Immature natural killer cell (primary cell): ENCODE measurements around the gene GABRB3. TPM values are rescaled to one million over a fixed set of nuclear protein-coding genes. Genes with fewer than 3 reads are reported as not detected.

Experiments used
- DNase-seq, 3 donors: peaks; one replicate each; pipeline ENCODE4 v3.0.0; 2022; ENCODE audit warnings: mixed read lengths in 1 of 3
- H3K27ac Mint-ChIP-seq, 6 donors: one replicate each; pipeline ENCODE4 v1.8.0; 2020; ENCODE audit warnings: mixed read lengths in 6 of 6, mild to moderate bottlenecking in 5 of 6, inconsistent platforms in 4 of 6, moderate library complexity in 3 of 6
- H3K27me3 Mint-ChIP-seq, 3 donors: one replicate each; pipeline ENCODE4 v1.8.0; 2020 to 2021; ENCODE audit warnings: low read depth in 3 of 3, mild to moderate bottlenecking in 3 of 3, mixed read lengths in 3 of 3, moderate library complexity in 3 of 3, inconsistent platforms in 1 of 3
- H3K36me3 Mint-ChIP-seq, 3 donors: one replicate each; pipeline ENCODE4 v1.8.0; 2020; ENCODE audit warnings: mixed read lengths in 3 of 3, inconsistent platforms in 2 of 3, mild to moderate bottlenecking in 2 of 3
- H3K4me1 Mint-ChIP-seq, 2 donors: one replicate each; pipeline ENCODE4 v1.8.0; 2020; ENCODE audit warnings: inconsistent platforms in 2 of 2, mild to moderate bottlenecking in 2 of 2, mixed read lengths in 2 of 2, moderate library complexity in 1 of 2
- H3K4me3 Mint-ChIP-seq, 5 donors: one replicate each; pipeline ENCODE4 v1.8.0; 2020; ENCODE audit warnings: mild to moderate bottlenecking in 5 of 5, mixed read lengths in 5 of 5, inconsistent platforms in 3 of 5, moderate library complexity in 3 of 5
- H3K9me3 Mint-ChIP-seq, 6 donors: one replicate each; pipeline ENCODE4 v1.8.0; 2020; ENCODE audit warnings: mild to moderate bottlenecking in 6 of 6, mixed read lengths in 6 of 6, inconsistent platforms in 4 of 6, moderate library complexity in 3 of 6
- polyA plus RNA-seq, 3 donors: library from polyadenylated mRNA; unstranded; fragments of 300-500 nt; fragmentation: Illumina TruSeq; gene quantifications; one replicate each; pipeline ENCODE4 v1.2.3, GENCODE V29; 2021

The GABRB3 gene
- polyA plus RNA-seq, 3 donors from 2014 or later, result not detected

DNA sequence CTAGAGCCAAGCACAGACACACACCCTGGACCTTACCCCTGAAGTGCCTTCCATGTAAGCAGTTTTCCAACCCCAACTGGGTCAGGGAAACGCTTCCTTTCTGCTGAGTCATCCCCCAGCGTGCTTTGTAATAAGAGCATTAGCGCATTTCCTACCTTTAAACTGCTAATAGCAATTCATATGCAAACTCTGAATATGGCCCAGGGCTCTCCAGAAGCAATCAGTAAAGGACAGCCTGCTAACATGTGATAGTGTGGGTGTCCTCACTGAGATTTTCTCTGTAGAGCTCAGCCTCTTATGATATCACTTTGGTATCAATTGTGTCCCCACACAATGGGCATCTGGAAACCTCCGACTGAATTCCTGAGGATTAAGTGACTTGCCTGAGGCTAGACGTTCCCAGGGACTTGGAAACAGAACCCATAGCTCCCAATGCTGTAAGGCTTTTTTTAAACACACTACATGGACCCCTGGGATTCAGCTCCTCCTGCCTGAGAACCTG lies 5.6 kb downstream of the GABRB3 start:
- no peaks in the 10 kb centered on the region for H3K36me3 Mint-ChIP-seq
- no peak overlapping the region for H3K4me3 Mint-ChIP-seq
- no peak for DNase-seq
- H3K4me1 Mint-ChIP-seq, result no peaks in the 10 kb centered on the region
- peaks cover 0 to 15% (median 4%) of the 10 kb centered on the region in 3 donors for H3K27me3 Mint-ChIP-seq
- peaks cover 6 to 29% (median 9%) of the 10 kb centered on the region in 6 donors for H3K9me3 Mint-ChIP-seq
- no peak overlapping the region for H3K27ac Mint-ChIP-seq

DNA sequence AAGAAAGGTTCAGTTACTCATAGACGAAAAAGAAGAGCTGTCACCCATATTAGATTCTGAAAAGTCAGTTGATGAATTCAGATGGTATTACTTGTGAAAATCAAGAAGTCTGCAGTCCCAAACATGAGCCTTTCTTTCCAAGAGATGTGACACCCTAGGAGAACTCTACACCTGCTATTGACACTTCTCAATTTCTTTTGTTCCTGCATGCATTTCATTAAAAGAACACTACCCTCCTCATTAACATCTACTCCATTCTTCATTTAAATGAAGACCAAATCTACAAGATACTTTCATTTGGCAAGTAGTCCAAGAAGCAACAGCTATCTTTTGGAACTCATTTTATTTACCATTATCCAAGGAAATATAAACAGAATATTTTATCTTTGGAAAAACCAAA lies 6.6 kb downstream of the GABRB3 start:
- no peaks in the 10 kb centered on the region for H3K4me1 Mint-ChIP-seq
- H3K36me3 Mint-ChIP-seq, result no peaks in the 10 kb centered on the region
- DNase-seq, result no peak
- H3K27ac Mint-ChIP-seq, result no peak overlapping the region
- peaks cover 4 to 29% (median 8%) of the 10 kb centered on the region in 6 donors for H3K9me3 Mint-ChIP-seq
- no peak overlapping the region for H3K4me3 Mint-ChIP-seq
- H3K27me3 Mint-ChIP-seq, result peaks cover 0 to 13% (median under 1%) of the 10 kb centered on the region in 3 donors

DNA sequence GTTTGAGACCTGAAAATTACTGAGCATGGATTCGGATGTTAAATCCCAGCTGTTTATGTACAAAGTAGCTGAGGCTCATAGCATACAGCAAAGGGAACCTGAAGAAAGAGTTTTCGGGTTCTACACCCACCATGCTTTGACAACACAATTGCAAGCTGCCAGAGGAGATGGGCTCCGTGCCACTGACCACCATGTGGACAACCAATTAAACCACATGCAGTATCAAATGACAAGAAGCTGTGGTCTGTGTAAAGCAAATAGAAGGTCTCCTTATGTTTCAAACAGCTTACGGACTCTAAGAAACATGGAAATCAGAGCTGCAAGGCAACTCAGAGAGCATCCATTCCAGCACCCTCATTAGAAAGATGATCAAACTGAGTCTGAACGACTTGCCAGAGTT lies 12.9 kb downstream of the GABRB3 start:
- Mint-ChIP-seq H3K4me3 (no peak overlapping the region), H3K27ac (no peak overlapping the region), H3K36me3 (no peaks in the 10 kb centered on the region), H3K4me1 (no peaks in the 10 kb centered on the region), H3K9me3 (peaks cover 7 to 28% (median 14%) of the 10 kb centered on the region in 6 donors), H3K27me3 (peaks cover 0 to 7% (median 2%) of the 10 kb centered on the region in 3 donors)
- no peak for DNase-seq

GRCh38 chr15:26758079-26758478 lies 14.8 kb downstream of the GABRB3 start:
- no peaks in the 10 kb centered on the region for H3K36me3 Mint-ChIP-seq
- peaks cover 7 to 43% (median 12%) of the 10 kb centered on the region in 6 donors for H3K9me3 Mint-ChIP-seq
- no peaks in the 10 kb centered on the region for H3K4me1 Mint-ChIP-seq
- DNase-seq, result no peak
- no peak overlapping the region for H3K27ac Mint-ChIP-seq
- H3K4me3 Mint-ChIP-seq, result no peak overlapping the region
- H3K27me3 Mint-ChIP-seq, result peaks cover 0 to 5% (median 2%) of the 10 kb centered on the region in 3 donors

DNA sequence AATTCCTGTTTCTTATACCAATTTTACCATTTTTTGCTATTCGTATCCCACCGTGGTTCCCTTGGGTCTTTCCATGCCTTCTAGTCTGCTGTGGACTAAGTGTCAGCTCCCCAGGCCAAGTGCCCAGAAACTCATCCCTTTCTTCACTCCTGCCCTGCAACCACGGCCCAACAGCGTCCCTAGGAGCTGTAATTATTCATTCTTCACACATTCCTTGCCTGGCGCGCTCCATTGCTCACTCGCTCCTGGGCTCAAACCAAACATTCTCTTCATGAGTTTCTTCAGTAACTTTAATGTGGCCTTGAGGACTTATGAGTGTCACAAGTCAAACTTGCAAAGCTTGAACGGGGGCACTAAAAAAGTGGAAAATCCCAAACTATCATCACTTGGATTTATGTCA lies 15.7 kb downstream of the GABRB3 start:
- Mint-ChIP-seq H3K27ac (no peak overlapping the region), H3K9me3 (peaks cover 2 to 43% (median 10%) of the 10 kb centered on the region in 6 donors), H3K36me3 (no peaks in the 10 kb centered on the region), H3K4me1 (no peaks in the 10 kb centered on the region), H3K4me3 (no peak overlapping the region), H3K27me3 (peaks cover 0 to 6% (median 4%) of the 10 kb centered on the region in 3 donors)
- DNase-seq, result no peak

DNA sequence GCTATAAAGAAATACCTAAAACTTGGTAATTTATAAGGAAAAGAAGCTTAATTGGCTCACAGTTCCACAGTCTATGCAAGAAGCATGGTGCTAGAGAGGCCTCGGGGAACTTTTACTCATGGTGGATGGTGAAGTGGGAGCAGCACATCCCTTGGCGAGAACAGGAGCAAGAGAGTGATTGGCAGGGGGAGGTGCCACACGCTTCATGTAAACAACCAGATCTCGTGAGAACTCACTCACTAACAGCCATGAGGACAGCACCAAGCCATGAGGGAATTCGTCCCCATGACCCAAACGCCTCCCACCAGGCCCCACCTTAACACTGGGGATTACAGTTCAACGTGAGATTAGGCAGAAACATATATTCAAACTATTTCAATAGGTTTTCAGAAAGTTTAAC lies 28.0 kb downstream of the GABRB3 start:
- Mint-ChIP-seq H3K9me3 (peaks cover 2 to 38% (median 11%) of the 10 kb centered on the region in 6 donors), H3K27me3 (peaks cover 0 to 6% (median 2%) of the 10 kb centered on the region in 3 donors), H3K36me3 (no peaks in the 10 kb centered on the region), H3K4me1 (no peaks in the 10 kb centered on the region), H3K4me3 (no peak overlapping the region), H3K27ac (no peak overlapping the region)
- no peak for DNase-seq

DNA sequence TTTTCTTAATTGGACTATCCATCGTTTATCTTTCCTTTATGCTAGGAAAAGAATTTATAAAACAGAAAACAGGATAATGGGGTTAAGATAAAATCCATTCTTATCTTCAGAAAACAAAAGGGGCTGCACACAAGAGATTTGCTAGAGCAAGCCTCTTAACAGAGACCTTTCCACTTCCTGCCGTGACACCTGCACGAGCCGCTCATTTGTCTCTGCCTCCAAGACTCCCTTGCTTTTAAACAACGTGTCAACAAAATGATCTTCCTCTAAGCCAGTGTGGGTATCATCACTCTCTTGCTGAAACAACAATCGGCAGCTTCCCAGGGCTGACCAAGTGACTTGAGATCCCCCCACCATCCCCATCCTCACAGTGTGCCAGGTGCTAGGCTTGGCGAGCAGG lies 33.1 kb downstream of the GABRB3 start:
- Mint-ChIP-seq H3K27me3 (peaks cover 0 to 2% (median 2%) of the 10 kb centered on the region in 3 donors), H3K4me3 (no peak overlapping the region), H3K36me3 (no peaks in the 10 kb centered on the region), H3K4me1 (no peaks in the 10 kb centered on the region), H3K9me3 (peaks cover 3 to 28% (median 11%) of the 10 kb centered on the region in 6 donors), H3K27ac (no peak overlapping the region)
- DNase-seq, result no peak

GRCh38 chr15:26738996-26739395 lies 33.9 kb downstream of the GABRB3 start:
- Mint-ChIP-seq H3K4me3 (no peak overlapping the region), H3K9me3 (peaks cover 3 to 27% (median 11%) of the 10 kb centered on the region in 6 donors), H3K27ac (no peak overlapping the region), H3K36me3 (no peaks in the 10 kb centered on the region), H3K4me1 (no peaks in the 10 kb centered on the region), H3K27me3 (peaks cover 0 to 2% (median 2%) of the 10 kb centered on the region in 3 donors)
- no peak for DNase-seq

DNA sequence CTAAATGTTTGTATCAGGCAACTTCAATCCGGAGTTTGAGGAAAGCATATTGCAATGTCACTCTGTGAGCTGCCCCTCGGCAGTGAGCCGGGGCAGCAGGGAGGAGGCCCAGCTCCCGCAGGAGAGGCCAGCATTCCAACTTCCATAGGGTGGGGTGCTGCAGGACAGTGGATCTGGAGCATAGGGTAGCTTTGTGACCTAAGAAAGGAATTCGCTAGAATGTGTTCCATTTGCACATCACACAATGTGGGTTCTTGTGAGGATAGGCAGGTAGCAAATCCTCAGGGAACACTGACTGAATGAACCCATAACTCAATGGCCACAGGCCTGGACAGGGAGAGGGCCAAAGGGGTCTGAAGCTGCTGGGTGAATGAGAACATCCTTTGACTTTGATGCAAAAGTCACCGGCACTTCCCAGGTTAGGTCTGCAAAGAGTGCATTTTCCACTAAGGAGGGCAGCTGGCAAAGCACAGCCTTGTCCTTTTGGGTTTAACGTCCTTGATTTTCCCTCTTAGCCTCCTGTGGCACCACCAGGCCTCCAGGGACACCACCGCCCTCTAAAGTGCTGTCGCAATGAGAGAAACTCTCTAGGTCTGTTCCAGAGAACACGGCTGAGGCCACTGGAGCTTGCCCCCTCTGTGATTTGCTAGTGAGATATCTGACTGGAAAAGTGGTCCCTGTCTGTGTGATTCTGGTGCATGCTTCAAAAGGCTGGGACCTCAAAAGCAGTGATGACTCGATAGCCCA lies 36.2 kb downstream of the GABRB3 start:
- H3K36me3 Mint-ChIP-seq, result peaks cover 0 to 8% (median 5%) of the 10 kb centered on the region in 3 donors
- H3K27me3 Mint-ChIP-seq, result peaks cover 0 to 2% (median 2%) of the 10 kb centered on the region in 3 donors
- peaks cover 10 to 31% (median 17%) of the 10 kb centered on the region in 6 donors for H3K9me3 Mint-ChIP-seq

DNA sequence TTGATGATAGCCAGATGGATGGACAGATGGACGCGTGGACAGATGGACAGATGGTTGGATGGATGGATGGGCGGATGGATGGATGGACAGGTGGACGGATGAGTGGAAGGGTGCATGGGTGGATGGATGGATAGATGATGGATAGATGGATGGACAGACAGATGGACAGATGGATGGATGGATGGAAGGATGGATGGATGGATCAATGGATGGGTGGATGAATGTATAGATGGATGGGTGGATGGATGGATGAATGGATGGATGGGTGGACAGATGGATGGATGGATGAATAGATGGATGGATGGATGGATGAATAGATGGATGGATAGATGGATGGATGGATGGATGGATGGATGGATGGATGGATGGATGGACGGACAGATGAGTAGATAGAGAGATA lies 40.9 kb downstream of the GABRB3 start:
- DNase-seq, result no peak
- Mint-ChIP-seq H3K9me3 (peaks cover 13 to 51% (median 24%) of the 10 kb centered on the region in 6 donors), H3K36me3 (peaks cover 0 to 8% (median 5%) of the 10 kb centered on the region in 3 donors), H3K4me1 (no peaks in the 10 kb centered on the region), H3K27ac (no peak overlapping the region), H3K27me3 (peaks cover 0 to 2% (median 0%) of the 10 kb centered on the region in 3 donors), H3K4me3 (no peak overlapping the region)

More for the DNA sequence above, 36.2 kb downstream of the GABRB3 start:
- DNase-seq, result no peak
- Mint-ChIP-seq H3K4me3 (no peak overlapping the region), H3K27ac (no peak overlapping the region), H3K4me1 (no peaks in the 10 kb centered on the region)

DNA sequence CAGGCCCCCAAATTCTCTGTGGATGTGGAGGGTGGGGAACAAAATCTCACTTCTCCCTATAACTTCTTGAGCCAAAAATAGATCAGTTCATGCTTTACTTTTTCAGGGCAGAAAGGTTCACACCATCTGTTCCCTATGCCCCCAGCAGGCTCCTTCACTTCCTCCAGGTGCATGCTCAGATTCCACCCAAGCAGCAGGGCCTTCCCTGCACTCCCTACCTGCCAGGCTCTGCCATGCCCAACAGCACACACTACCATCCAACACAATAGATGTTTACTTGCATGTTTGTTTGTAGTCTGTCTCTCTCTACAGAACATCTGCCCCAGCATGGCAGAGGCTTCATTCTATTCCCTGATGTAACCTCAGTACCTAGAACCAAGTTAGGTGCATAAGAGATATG lies 43.3 kb downstream of the GABRB3 start:
- no peaks in the 10 kb centered on the region for H3K4me1 Mint-ChIP-seq
- no peak overlapping the region for H3K4me3 Mint-ChIP-seq
- peaks cover 0 to 8% (median 5%) of the 10 kb centered on the region in 3 donors for H3K36me3 Mint-ChIP-seq
- peaks cover 0 to 2% (median 0%) of the 10 kb centered on the region in 3 donors for H3K27me3 Mint-ChIP-seq
- no peak overlapping the region for H3K27ac Mint-ChIP-seq
- peaks cover 16 to 60% (median 27%) of the 10 kb centered on the region in 6 donors for H3K9me3 Mint-ChIP-seq
- DNase-seq, result no peak

- Mint-ChIP-seq H3K36me3 (peaks cover 0 to 8% (median 5%) of the 10 kb centered on the region in 3 donors), H3K9me3 (peaks cover 16 to 64% (median 29%) of the 10 kb centered on the region in 6 donors), H3K4me1 (no peaks in the 10 kb centered on the region), H3K27me3 (peaks cover 0 to 2% (median 0%) of the 10 kb centered on the region in 3 donors), H3K4me3 (no peak overlapping the region), H3K27ac (no peak overlapping the region)
- no peak for DNase-seq
Observed at GRCh38 chr15:26729030-26729429, 43.8 kb downstream of the GABRB3 start.

GRCh38 chr15:26724381-26725150 lies 48.3 kb downstream of the GABRB3 start:
- DNase-seq, result no peak
- Mint-ChIP-seq H3K36me3 (peaks cover 0 to 3% (median 0%) of the 10 kb centered on the region in 3 donors), H3K27ac (no peak overlapping the region), H3K9me3 (peaks cover 9 to 44% (median 16%) of the 10 kb centered on the region in 6 donors), H3K4me1 (no peaks in the 10 kb centered on the region), H3K4me3 (no peak overlapping the region), H3K27me3 (peaks cover 0 to 2% (median 0%) of the 10 kb centered on the region in 3 donors)
